NB4 (cell line): ENCODE data around the gene TSC22D1.

Experiments
- DNase-seq: peaks from one replicate; pipeline ENCODE4 v3.0.0; 2010; ENCODE audit warnings: low read depth
- H3K4me3 ChIP-seq: one replicate; pipeline ENCODE4 v1.5.1; 2011; ENCODE audit warnings: mild to moderate bottlenecking, low read depth, low read length, moderate library complexity
- MYC ChIP-seq: IDR thresholded peaks from 2 replicates; pipeline ENCODE4 v1.6.1; 2011; ENCODE audit warnings: low read depth, low read length
- POLR2A ChIP-seq: IDR thresholded peaks from 2 replicates; pipeline ENCODE4 v1.6.1; 2011; ENCODE audit warnings: mild to moderate bottlenecking; ENCODE audit not compliant: insufficient read length; ENCODE audit errors: extremely low read depth
- TF ChIP-seq, protein P1 (sequence below): IDR thresholded peaks from 2 replicates; pipeline ENCODE4 v1.6.1; 2011; ENCODE audit warnings: low read depth, low read length
- TF ChIP-seq, protein P2 (sequence below): IDR thresholded peaks from one replicate; pipeline ENCODE4 v1.5.1; 2012; ENCODE audit warnings: low read depth, low read length

Gene TSC22D1

DNA sequence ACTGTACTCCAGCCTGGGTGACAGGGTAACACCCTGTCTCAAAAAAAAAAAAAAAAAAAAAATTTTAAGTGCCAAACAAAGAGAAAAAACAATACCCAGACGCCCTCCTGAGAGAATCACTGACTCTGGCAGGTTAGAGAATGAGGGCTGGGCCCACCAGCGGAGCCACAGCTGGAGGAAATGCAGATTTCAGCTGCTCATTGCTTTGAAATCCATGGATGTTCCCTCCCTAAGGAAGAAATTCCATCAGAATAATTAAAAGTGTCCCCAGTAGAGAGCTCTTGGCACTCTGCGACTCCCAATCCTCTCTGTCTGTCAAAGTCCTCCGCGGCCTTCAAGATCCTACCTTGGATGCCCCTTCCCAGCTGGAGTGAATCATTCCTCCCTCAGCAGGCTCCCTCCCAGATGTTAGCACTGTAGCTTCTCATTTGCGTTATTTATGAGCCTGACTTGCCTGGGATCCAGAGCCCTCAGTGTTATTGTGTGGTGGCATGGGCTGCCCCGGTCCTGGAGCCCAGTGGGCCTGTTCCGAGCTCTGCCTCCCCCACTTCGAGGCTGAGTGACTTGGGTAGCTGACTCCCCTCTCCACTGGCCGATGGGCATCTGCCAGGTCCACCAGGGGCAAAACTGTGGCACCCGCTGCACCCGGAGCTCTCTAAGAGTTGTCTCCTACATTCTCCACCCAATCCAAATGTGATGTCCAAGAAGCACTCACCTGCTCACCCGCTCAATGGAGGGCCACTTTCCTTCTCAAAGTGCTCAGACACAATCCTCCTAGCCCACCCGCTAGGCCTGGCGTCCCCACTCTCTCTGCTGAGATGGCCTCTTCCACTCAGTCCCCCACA lies 155.5 kb downstream of the TSC22D1 start:
- no peak for DNase-seq
- TF ChIP-seq POLR2A: no peak
- TF ChIP-seq, protein P1, sequence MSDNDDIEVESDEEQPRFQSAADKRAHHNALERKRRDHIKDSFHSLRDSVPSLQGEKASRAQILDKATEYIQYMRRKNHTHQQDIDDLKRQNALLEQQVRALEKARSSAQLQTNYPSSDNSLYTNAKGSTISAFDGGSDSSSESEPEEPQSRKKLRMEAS: no peak
- TF ChIP-seq MYC: no peak
- TF ChIP-seq, protein P2, sequence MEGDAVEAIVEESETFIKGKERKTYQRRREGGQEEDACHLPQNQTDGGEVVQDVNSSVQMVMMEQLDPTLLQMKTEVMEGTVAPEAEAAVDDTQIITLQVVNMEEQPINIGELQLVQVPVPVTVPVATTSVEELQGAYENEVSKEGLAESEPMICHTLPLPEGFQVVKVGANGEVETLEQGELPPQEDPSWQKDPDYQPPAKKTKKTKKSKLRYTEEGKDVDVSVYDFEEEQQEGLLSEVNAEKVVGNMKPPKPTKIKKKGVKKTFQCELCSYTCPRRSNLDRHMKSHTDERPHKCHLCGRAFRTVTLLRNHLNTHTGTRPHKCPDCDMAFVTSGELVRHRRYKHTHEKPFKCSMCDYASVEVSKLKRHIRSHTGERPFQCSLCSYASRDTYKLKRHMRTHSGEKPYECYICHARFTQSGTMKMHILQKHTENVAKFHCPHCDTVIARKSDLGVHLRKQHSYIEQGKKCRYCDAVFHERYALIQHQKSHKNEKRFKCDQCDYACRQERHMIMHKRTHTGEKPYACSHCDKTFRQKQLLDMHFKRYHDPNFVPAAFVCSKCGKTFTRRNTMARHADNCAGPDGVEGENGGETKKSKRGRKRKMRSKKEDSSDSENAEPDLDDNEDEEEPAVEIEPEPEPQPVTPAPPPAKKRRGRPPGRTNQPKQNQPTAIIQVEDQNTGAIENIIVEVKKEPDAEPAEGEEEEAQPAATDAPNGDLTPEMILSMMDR: no peak
- no peak overlapping the region for H3K4me3 ChIP-seq

DNA sequence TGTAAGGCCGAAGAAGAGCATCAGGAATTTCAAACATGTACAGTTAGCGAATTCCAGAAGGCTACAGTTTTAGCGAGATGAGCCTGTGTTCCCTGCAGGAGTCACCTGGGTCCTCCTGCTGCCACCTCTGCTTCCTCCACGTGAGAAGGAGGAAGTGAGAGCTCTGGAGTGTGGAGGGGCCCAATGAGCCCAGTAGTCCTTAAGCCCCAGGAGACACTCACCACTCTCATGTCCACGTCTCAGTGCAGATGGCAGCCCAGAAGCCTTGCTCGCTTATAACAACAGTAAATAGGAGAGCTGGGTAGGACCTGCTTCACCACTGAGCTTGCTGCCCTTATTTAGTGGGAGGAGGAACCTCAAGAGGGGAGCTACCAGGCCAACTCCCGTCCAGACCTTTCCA lies 158.3 kb downstream of the TSC22D1 start:
- TF ChIP-seq, protein P1: no peak
- TF ChIP-seq MYC: no peak
- no peak for TF ChIP-seq POLR2A
- TF ChIP-seq, protein P2: no peak
- peak; percentile 24 for DNase-seq
- no peak overlapping the region for H3K4me3 ChIP-seq

DNA sequence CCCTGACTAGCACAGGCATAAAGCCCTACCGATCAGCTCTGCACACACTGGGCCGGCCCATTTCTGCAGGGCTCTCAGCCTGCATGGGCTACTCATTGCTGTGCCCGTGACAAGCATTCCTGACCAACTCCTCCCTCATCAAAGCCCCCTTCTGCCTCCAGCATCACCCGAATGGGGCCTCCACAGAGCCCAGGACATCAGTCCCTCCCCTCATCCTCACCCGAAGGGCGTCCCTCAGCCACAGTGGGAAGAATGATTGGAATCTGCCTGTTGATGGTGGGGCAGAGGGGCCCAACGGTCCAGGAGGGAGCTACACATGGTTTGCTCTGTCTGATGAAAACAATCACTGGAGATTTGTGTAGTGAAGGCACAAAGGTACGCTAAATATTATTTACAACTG lies 158.7 kb downstream of the TSC22D1 start:
- DNase-seq: no peak
- no peak overlapping the region for H3K4me3 ChIP-seq
- TF ChIP-seq, protein P2: no peak
- TF ChIP-seq, protein P1: no peak
- TF ChIP-seq POLR2A: no peak
- no peak for TF ChIP-seq MYC

DNA sequence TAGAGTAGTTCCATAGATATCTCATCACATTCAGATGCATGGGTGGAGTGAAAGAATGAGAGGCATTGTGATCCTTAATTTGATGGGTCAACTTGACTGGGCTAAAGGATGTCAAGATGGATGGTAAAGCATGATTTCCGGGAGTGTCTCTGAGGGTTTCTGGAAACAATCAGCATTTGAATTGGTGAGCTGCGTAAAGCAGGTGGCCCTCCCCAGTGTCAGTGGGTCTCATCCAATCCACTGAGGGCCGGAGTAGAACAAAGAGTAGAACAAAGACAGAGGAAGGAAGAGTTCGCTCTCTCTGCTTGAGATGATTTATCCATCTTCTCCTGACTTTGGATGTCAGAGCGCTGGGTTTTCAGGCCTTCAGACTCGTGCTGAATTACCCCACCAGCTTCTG lies 159.4 kb downstream of the TSC22D1 start:
- H3K4me3 ChIP-seq: no peak overlapping the region
- no peak for DNase-seq
- no peak for TF ChIP-seq POLR2A
- TF ChIP-seq, protein P2: no peak
- TF ChIP-seq, protein P1: no peak
- no peak for TF ChIP-seq MYC

DNA sequence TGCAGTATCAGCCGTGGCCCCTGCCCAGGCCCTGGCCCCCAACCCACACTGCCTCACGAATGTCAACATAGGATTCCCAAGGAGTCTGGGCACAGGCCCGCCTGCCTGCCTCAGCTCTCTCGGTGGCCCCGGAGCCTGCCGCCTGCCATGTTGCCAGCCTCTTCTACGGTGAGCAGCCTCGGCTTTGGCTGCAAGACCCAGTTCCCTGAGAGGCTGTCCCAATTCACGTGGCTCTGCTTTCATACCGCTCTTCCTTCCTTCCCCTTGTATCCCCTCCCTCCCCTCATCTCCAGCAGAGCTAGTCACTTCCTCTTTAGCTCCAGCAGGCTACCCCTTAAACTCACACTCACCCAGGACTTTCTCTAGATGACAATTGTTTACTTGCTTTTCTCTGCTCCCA lies 159.8 kb downstream of the TSC22D1 start:
- no peak overlapping the region for H3K4me3 ChIP-seq
- DNase-seq: peak; percentile 69
- TF ChIP-seq POLR2A: no peak
- TF ChIP-seq, protein P1: peak; percentile 74; the same call in 1 of the 2 replicates

DNA sequence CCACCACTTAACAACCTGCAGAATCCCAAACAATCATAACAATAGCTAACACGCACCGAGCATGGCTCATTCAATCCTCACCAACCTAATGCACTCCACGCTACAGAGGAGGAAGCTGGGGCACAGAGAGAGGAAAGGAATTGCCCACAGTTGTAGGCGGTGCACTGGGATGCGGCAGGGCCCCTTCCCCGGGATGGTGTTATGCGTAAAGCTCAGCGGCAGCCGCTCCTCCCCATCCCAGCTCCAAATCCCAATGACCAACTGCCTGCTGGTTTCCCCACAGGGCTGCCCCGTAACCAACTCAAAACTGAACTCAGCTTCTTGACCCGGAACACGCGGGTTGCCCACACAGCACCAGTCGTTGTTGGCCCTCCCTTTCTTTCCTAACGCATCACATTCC lies 160.3 kb downstream of the TSC22D1 start:
- TF ChIP-seq MYC (no peak), POLR2A (no peak)
- TF ChIP-seq, protein P1: no peak
- TF ChIP-seq, protein P2: no peak
- DNase-seq: no peak
- H3K4me3 ChIP-seq: no peak overlapping the region
